H1 (cell line): ENCODE data around the gene LRCH1.

Experiments used
- CEBPB ChIP-seq: IDR thresholded peaks from 2 replicates; pipeline ENCODE4 v1.6.1; 2012; ENCODE audit warnings: low read depth, low read length
- CREB1 ChIP-seq: IDR thresholded peaks from 2 replicates; pipeline ENCODE4 v1.6.1; 2012; ENCODE audit warnings: inconsistent platforms
- CTCF ChIP-seq, 3 experiments: IDR thresholded peaks; 1 replicate in 2 of 3; 2 replicates in 1 of 3; pipeline versions ENCODE4 v1.5.1 to v1.6.1; 2011; ENCODE audit warnings: low read length in 3 of 3, mild to moderate bottlenecking in 3 of 3, inconsistent platforms in 2 of 3, low read depth in 1 of 3, moderate library complexity in 1 of 3; ENCODE audit not compliant: insufficient read depth in 1 of 3; ENCODE audit errors: control extremely low read depth in 1 of 3
- YY1 ChIP-seq: IDR thresholded peaks from 2 replicates; pipeline ENCODE4 v1.6.1; 2011; ENCODE audit warnings: low read depth, mild to moderate bottlenecking, low read length

DNA sequence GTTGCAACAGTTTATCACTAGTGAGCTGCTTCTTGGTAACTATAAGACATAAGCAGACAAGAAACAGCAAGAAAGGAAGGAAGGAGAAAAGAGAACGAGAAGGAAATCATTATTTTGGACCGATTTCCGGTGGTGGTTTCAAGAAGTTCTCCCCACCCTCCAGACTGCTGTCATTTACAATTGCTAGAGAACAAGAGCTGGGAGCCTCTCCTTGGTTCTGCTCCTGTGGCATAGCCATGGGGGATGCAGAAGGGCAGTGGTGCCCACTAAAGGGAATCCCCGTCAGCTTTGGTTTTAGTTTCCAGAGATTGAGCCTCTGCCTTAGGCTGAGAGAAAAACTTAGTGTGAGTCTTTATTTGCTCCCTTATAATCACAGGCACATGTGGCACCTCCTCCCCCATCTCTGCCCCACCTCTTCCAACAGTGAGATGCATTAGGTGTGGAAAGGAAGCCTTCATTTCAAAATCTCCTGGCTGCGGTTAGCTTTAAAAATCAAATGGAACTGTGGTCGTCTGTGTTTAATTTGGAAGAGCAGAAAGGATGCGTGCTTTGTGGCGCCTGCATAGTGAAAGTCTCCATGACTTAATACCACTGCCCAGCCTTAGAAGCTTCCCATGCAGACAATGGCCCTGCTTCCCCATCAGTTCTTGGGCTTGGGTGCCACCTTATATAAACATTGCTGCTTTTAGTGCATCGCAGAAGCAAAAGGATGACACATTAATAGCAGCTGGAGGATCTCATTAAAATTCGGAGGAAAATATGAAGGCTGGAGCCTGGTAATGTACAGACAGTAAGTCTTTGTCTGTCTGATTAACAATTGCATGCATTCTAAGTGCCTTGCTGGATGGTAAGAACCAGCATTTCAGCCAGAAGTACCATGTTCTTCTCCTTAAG is 25.0 kb downstream of the LRCH1 start:
- TF ChIP-seq CREB1 (no peak), CTCF (IDR thresholded peaks at IDR 0.05; ENCODE audit: control extremely low read depth in 1 of 3, insufficient read depth in 1 of 3, low read depth in 1 of 3, low read length in 3 of 3) (no peak), YY1 (no peak), CEBPB (no peak)
